ENCODE measurements around the gene SLC22A23.

The SLC22A23 gene

GRCh38 chr6:3351105-3351676 lies 105.7 kb downstream of the SLC22A23 start:
- no peak for DNase-seq

- DNase-seq, result no peak
Observed at GRCh38 chr6:3350252-3350796, 106.5 kb downstream of the SLC22A23 start.

GRCh38 chr6:3349388-3350251 lies 107.2 kb downstream of the SLC22A23 start:
- no peak for DNase-seq

- no peak for DNase-seq
Observed at GRCh38 chr6:3348821-3349220, 108.0 kb downstream of the SLC22A23 start.

GRCh38 chr6:3347826-3348225 lies 109.0 kb downstream of the SLC22A23 start:
- no peak for DNase-seq

- no peak for DNase-seq
Observed at GRCh38 chr6:3347247-3347646, 109.6 kb downstream of the SLC22A23 start.

GRCh38 chr6:3346476-3346875 lies 110.4 kb downstream of the SLC22A23 start:
- DNase-seq, result no peak

GRCh38 chr6:3345836-3346235 lies 111.0 kb downstream of the SLC22A23 start:
- no peak for DNase-seq

GRCh38 chr6:3343089-3343883 lies 113.6 kb downstream of the SLC22A23 start:
- DNase-seq, result no peak

- no peak for DNase-seq
Observed at GRCh38 chr6:3341467-3341866, 115.4 kb downstream of the SLC22A23 start.

GRCh38 chr6:3340894-3341293 lies 116.0 kb downstream of the SLC22A23 start:
- no peak for DNase-seq

GRCh38 chr6:3340358-3340802 lies 116.5 kb downstream of the SLC22A23 start:
- DNase-seq, result no peak

- DNase-seq, result no peak
Observed at GRCh38 chr6:3339811-3340210, 117.0 kb downstream of the SLC22A23 start.

GRCh38 chr6:3337521-3338350 lies 119.1 kb downstream of the SLC22A23 start:
- no peak for DNase-seq

- no peak for DNase-seq
Observed at GRCh38 chr6:3336859-3337515, 119.9 kb downstream of the SLC22A23 start.

GRCh38 chr6:3336066-3336786 lies 120.6 kb downstream of the SLC22A23 start:
- no peak for DNase-seq

GRCh38 chr6:3335169-3335568 lies 121.7 kb downstream of the SLC22A23 start:
- no peak for DNase-seq

- no peak for DNase-seq
Observed at GRCh38 chr6:3334555-3334954, 122.3 kb downstream of the SLC22A23 start.

- no peak for DNase-seq
Observed at GRCh38 chr6:3333263-3333662, 123.6 kb downstream of the SLC22A23 start.

GRCh38 chr6:3331971-3332370 lies 124.9 kb downstream of the SLC22A23 start:
- DNase-seq, result no peak

GRCh38 chr6:3331494-3331893 lies 125.4 kb downstream of the SLC22A23 start:
- DNase-seq, result no peak

Measured in NCI-H1048 (cell line).